GM21390 (cell line): ENCODE results near the gene CCND2.
"Not testable (repeated sequence)": the region's sequence is repeated elsewhere in the genome, so short reads cannot be mapped to it uniquely, and the experiment has no call there.

Experiments
- ATAC-seq: cut with Tn5 transposase; IDR thresholded peaks from one replicate; pipeline ENCODE4 v1.9.1; 2021; ENCODE audit not compliant: unreplicated experiment

CCND2 gene

GRCh38 chr12:4273652-4274395 is at the start of gene CCND2:
CCND2 (plus strand) TSS chr12:4273762; CDS start chr12:4274041, 279 bp downstream.
- peak; percentile 26 for ATAC-seq

GRCh38 chr12:4224206-4224889 is 49.2 kb upstream of the CCND2 start:
- ATAC-seq, result no peak

- ATAC-seq, result no peak
These were observed 48.0 kb upstream of the CCND2 start for GRCh38 chr12:4225571-4225970.

GRCh38 chr12:4227046-4227445 is 46.5 kb upstream of the CCND2 start:
- no peak for ATAC-seq

GRCh38 chr12:4228122-4228580 is 45.4 kb upstream of the CCND2 start:
- no peak for ATAC-seq

- ATAC-seq, result no peak
These were observed 43.0 kb upstream of the CCND2 start for GRCh38 chr12:4230526-4230925.

GRCh38 chr12:4238577-4238976 is 35.0 kb upstream of the CCND2 start:
- ATAC-seq, result no peak

GRCh38 chr12:4239746-4240145 is 33.8 kb upstream of the CCND2 start:
- no peak for ATAC-seq

GRCh38 chr12:4240161-4240783 is 33.3 kb upstream of the CCND2 start:
- ATAC-seq, result no peak

- ATAC-seq, result no peak
These were observed 32.6 kb upstream of the CCND2 start for GRCh38 chr12:4240981-4241380.

GRCh38 chr12:4241592-4241991 is 32.0 kb upstream of the CCND2 start:
- no peak for ATAC-seq

- no peak for ATAC-seq
These were observed 31.0 kb upstream of the CCND2 start for GRCh38 chr12:4242595-4242994.

- ATAC-seq, result no peak
These were observed 30.5 kb upstream of the CCND2 start for GRCh38 chr12:4243091-4243490.

- ATAC-seq, result not testable (repeated sequence)
These were observed 30.0 kb upstream of the CCND2 start for GRCh38 chr12:4243491-4244100.

- no peak for ATAC-seq
These were observed 28.7 kb upstream of the CCND2 start for GRCh38 chr12:4244868-4245267.

- ATAC-seq, result no peak
These were observed 28.1 kb upstream of the CCND2 start for GRCh38 chr12:4245446-4245845.

GRCh38 chr12:4246116-4246515 is 27.4 kb upstream of the CCND2 start:
- ATAC-seq, result no peak

GRCh38 chr12:4250691-4251090 is 22.9 kb upstream of the CCND2 start:
- no peak for ATAC-seq

GRCh38 chr12:4251216-4251891 is 22.2 kb upstream of the CCND2 start:
- no peak for ATAC-seq

- ATAC-seq, result no peak
These were observed 21.6 kb upstream of the CCND2 start for GRCh38 chr12:4251967-4252366.

- ATAC-seq, result no peak
These were observed 21.0 kb upstream of the CCND2 start for GRCh38 chr12:4252601-4253000.
